RWPE2 (cell line): Measurements from ENCODE around the gene DIPK1C.

Source experiments
- ATAC-seq: fragments of 200-7000 bp; cut with Tn5 transposase; 3 replicates; pipeline ENCODE4 v1.9.1; 2021; ENCODE audit warnings: low read depth
- DNase-seq: peaks from one replicate; pipeline ENCODE4 v3.0.0-alpha.2; 2020; ENCODE audit warnings: low spot score
- H3K27ac ChIP-seq: fragments of 450-650 bp; 2 replicates; pipeline ENCODE4 v1.5.1; 2017; ENCODE audit warnings: mild to moderate bottlenecking; ENCODE audit not compliant: poor library complexity, severe bottlenecking
- H3K27me3 ChIP-seq: fragments of 250-450 bp; sonication (Bioruptor Pico); 2 replicates; pipeline ENCODE4 v1.5.1; 2021; ENCODE audit warnings: mild to moderate bottlenecking, moderate library complexity; ENCODE audit not compliant: insufficient read depth, poor library complexity, severe bottlenecking
- H3K36me3 ChIP-seq: fragments of 250-450 bp; sonication (Bioruptor Pico); 2 replicates; pipeline ENCODE4 v1.5.1; 2020; ENCODE audit warnings: low read depth, mild to moderate bottlenecking, moderate library complexity
- H3K4me1 ChIP-seq: fragments of 250-450 bp; sonication (Bioruptor Pico); 2 replicates; pipeline ENCODE4 v1.5.1; 2021; ENCODE audit warnings: mild to moderate bottlenecking, moderate library complexity; ENCODE audit not compliant: insufficient read depth, poor library complexity, severe bottlenecking
- H3K4me3 ChIP-seq: fragments of 250-450 bp; sonication (Bioruptor Pico); 2 replicates; pipeline ENCODE4 v1.5.1; 2021; ENCODE audit warnings: mild to moderate bottlenecking, moderate library complexity; ENCODE audit not compliant: severe bottlenecking
- H3K9me3 ChIP-seq: fragments of 250-450 bp; sonication (Bioruptor Pico); 2 replicates; pipeline ENCODE4 v1.5.1; 2021; ENCODE audit warnings: mild to moderate bottlenecking, moderate library complexity; ENCODE audit not compliant: severe bottlenecking
- TF ChIP-seq, protein P1 (sequence below): fragments of 450-650 bp; IDR thresholded peaks from one replicate; pipeline ENCODE4 v1.5.1; 2017; ENCODE audit warnings: mild to moderate bottlenecking, moderate library complexity; ENCODE audit not compliant: poor library complexity, severe bottlenecking

Gene DIPK1C

GRCh38 chr18:74412116-74412880, 44.8 kb downstream of the DIPK1C start:
- ATAC-seq (no peak), DNase-seq (no peak)
- no peaks in the 10 kb centered on the region for H3K36me3 ChIP-seq
- H3K27ac ChIP-seq, result no peak overlapping the region
- no peaks in the 10 kb centered on the region for H3K4me1 ChIP-seq
- no peaks in the 10 kb centered on the region for H3K9me3 ChIP-seq
- peaks cover 6% of the 10 kb centered on the region for H3K27me3 ChIP-seq
- no peak overlapping the region for H3K4me3 ChIP-seq
- TF ChIP-seq, protein P1, sequence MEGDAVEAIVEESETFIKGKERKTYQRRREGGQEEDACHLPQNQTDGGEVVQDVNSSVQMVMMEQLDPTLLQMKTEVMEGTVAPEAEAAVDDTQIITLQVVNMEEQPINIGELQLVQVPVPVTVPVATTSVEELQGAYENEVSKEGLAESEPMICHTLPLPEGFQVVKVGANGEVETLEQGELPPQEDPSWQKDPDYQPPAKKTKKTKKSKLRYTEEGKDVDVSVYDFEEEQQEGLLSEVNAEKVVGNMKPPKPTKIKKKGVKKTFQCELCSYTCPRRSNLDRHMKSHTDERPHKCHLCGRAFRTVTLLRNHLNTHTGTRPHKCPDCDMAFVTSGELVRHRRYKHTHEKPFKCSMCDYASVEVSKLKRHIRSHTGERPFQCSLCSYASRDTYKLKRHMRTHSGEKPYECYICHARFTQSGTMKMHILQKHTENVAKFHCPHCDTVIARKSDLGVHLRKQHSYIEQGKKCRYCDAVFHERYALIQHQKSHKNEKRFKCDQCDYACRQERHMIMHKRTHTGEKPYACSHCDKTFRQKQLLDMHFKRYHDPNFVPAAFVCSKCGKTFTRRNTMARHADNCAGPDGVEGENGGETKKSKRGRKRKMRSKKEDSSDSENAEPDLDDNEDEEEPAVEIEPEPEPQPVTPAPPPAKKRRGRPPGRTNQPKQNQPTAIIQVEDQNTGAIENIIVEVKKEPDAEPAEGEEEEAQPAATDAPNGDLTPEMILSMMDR, result no peak

- Histone ChIP-seq H3K9me3 (no peaks in the 10 kb centered on the region), H3K4me3 (no peak overlapping the region), H3K4me1 (no peaks in the 10 kb centered on the region), H3K36me3 (no peaks in the 10 kb centered on the region), H3K27me3 (peaks cover 9% of the 10 kb centered on the region), H3K27ac (no peak overlapping the region)
- DNase-seq (no peak), ATAC-seq (no peak)
- TF ChIP-seq, protein P1, result no peak
Observed at GRCh38 chr18:74411475-74411874, 45.6 kb downstream of the DIPK1C start.

DNA sequence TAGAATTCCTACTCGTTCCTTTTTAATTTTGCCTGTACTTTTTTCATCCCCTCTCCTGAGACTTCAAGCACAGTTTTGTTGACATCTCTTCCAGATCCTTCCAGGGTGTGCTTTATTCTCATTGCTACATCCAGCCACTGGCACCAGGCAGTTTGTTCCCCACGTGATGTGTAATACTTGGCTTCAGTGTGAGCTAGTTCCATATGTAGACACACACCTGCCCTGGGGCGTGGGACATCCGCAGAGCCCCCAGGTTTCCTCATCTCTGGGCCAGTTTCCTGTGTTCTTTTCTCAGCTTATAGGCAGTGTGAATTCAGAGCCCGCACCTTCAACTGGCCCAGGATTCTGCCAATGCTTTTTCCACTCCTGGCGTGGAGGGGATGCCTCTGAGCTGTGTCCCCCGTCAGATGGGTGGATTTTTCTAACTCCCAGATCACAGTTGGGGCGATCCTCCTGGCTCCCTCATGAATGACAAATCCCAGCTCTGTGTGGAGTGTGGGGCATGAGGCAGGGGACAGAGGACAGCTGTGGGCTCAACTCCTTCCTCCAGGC, 46.6 kb downstream of the DIPK1C start:
- ATAC-seq (no peak), DNase-seq (no peak)
- Histone ChIP-seq H3K4me1 (no peaks in the 10 kb centered on the region), H3K36me3 (no peaks in the 10 kb centered on the region), H3K4me3 (no peak overlapping the region), H3K9me3 (no peaks in the 10 kb centered on the region), H3K27ac (no peak overlapping the region), H3K27me3 (peaks cover 9% of the 10 kb centered on the region)
- TF ChIP-seq, protein P1, result no peak

- ATAC-seq, result no peak
- TF ChIP-seq, protein P1, result no peak
- DNase-seq, result no peak
Observed at GRCh38 chr18:74407888-74408287, 49.2 kb downstream of the DIPK1C start.

More at GRCh38 chr18:74407888-74408287, 49.2 kb downstream of the DIPK1C start:
- Histone ChIP-seq H3K27me3 (peaks cover 9% of the 10 kb centered on the region), H3K4me1 (no peaks in the 10 kb centered on the region), H3K4me3 (no peak overlapping the region), H3K27ac (no peak overlapping the region), H3K36me3 (no peaks in the 10 kb centered on the region), H3K9me3 (no peaks in the 10 kb centered on the region)
